OCI-LY7 (cell line): ENCODE measurements around the gene SELENOV. TPM values are rescaled to one million over a fixed set of nuclear protein-coding genes. Genes with fewer than 3 reads are reported as not detected.

Experiments used
- BruUV-seq: library from RNA; stranded (reverse); fragments of 400-500 nt; replicated peaks from 2 replicates; lab custom pipeline; 2021; lab: Mats Ljungman, UMichigan
- CTCF ChIA-PET: fragments of 300-600 bp; sonication (Branson Sonifier 250); formaldehyde crosslinking; loops from one replicate; lab custom pipeline; 2022; ENCODE audit warnings: antibody characterized with exemption; ENCODE audit not compliant: unreplicated experiment; lab: Charles Lee
- POLR2A ChIA-PET: fragments of 300-600 bp; sonication (Branson Sonifier 250); formaldehyde crosslinking; loops from one replicate; lab custom pipeline; 2022; ENCODE audit warnings: antibody characterized with exemption; lab: Charles Lee
- DNase-seq: peaks from one replicate; pipeline ENCODE4 v3.0.0-alpha.2; 2015; ENCODE audit warnings: low spot score
- H2AFZ ChIP-seq: fragments of 200-600 bp; sonication (generic), shearing (Covaris generic); 2 replicates; pipeline ENCODE4 v1.6.1; 2014; ENCODE audit warnings: mild to moderate bottlenecking, antibody characterized with exemption, low read length, moderate library complexity
- H3K27ac ChIP-seq: fragments of 200-600 bp; sonication (generic); 2 replicates; pipeline ENCODE4 v1.5.1; 2014; ENCODE audit warnings: mixed run types, low read depth, mild to moderate bottlenecking, moderate library complexity, low read length, inconsistent platforms; ENCODE audit not compliant: poor library complexity, severe bottlenecking
- H3K36me3 ChIP-seq: fragments of 200-600 bp; sonication (generic); 2 replicates; pipeline ENCODE4 v1.6.1; 2014; ENCODE audit warnings: mild to moderate bottlenecking, antibody characterized with exemption, low read length, moderate library complexity, mixed read lengths; ENCODE audit not compliant: insufficient read depth
- H3K4me1 ChIP-seq: fragments of 200-600 bp; sonication (generic); 2 replicates; pipeline ENCODE4 v1.5.1; 2014; ENCODE audit warnings: mild to moderate bottlenecking, low read length; ENCODE audit not compliant: insufficient read depth, poor library complexity, severe bottlenecking
- H3K4me2 ChIP-seq: fragments of 200-600 bp; sonication (generic); 2 replicates; pipeline ENCODE4 v1.6.1; 2014; ENCODE audit warnings: mild to moderate bottlenecking, low read length
- H3K4me3 ChIP-seq: fragments of 200-600 bp; sonication (generic); 2 replicates; pipeline ENCODE4 v1.5.1; 2014; ENCODE audit warnings: mild to moderate bottlenecking, low read depth, low read length; ENCODE audit not compliant: poor library complexity, severe bottlenecking
- H3K79me2 ChIP-seq: fragments of 200-600 bp; sonication (generic); 2 replicates; pipeline ENCODE4 v1.6.1; 2016; ENCODE audit warnings: low read depth, mild to moderate bottlenecking, low read length, moderate library complexity, mixed read lengths; ENCODE audit not compliant: insufficient read depth
- H3K9me2 ChIP-seq: fragments of 200-600 bp; sonication (generic); 2 replicates; pipeline ENCODE4 v1.6.1; 2016; ENCODE audit warnings: mild to moderate bottlenecking, low read length, mixed read lengths; ENCODE audit not compliant: insufficient read depth
- H3K9me3 ChIP-seq: fragments of 200-600 bp; sonication (generic); 2 replicates; pipeline ENCODE4 v1.6.1; 2014; ENCODE audit warnings: mild to moderate bottlenecking, mixed run types, low read length, mixed read lengths
- H4K20me1 ChIP-seq: fragments of 200-600 bp; sonication (generic); 2 replicates; pipeline ENCODE4 v1.6.1; 2014; ENCODE audit warnings: mild to moderate bottlenecking, antibody characterized with exemption, low read length, moderate library complexity, mixed read lengths; ENCODE audit not compliant: insufficient read depth
- CTCF ChIP-seq: fragments of 200-600 bp; sonication (generic); conservative IDR thresholded peaks from 2 replicates; pipeline ENCODE4 v1.5.1; 2014; ENCODE audit warnings: mild to moderate bottlenecking, antibody characterized with exemption, low read length, moderate library complexity, mixed read lengths
- EZH2phosphoT487 ChIP-seq: fragments of 200-600 bp; sonication (generic); IDR thresholded peaks from 2 replicates; pipeline ENCODE4 v1.6.1; 2018; ENCODE audit warnings: low read depth, borderline replicate concordance, mild to moderate bottlenecking, mixed run types, antibody characterized with exemption, low read length, moderate library complexity, mixed read lengths
- intact Hi-C: fragments of 100-400 bp; cut with micrococcal nuclease; formaldehyde crosslinking; loops from one replicate; pipeline ENCODE4 v1.10.0; 2022; ENCODE audit not compliant: unreplicated experiment
- total RNA-seq, 2 experiments: library from RNA; depleted of rRNA in 1 of 2; stranded (reverse); fragments of >200 nt in 1 of 2; shearing (Covaris generic) in 1 of 2; gene quantifications; 2 replicates each; pipeline ENCODE4 v1.2.3, GENCODE V29; 2014 to 2022

The SELENOV gene
- total RNA-seq, 2 experiments from 2014 or later: not detected

- Histone ChIP-seq H3K36me3 (no peaks in the 10 kb centered on the region; the same call in 1 of the 2 replicates), H3K9me3 (no peaks in the 10 kb centered on the region), H3K79me2 (no peaks in the 10 kb centered on the region), H3K4me1 (peaks cover 14% of the 10 kb centered on the region), H2AFZ (no peak overlapping the region; the same call in 1 of the 2 replicates), H3K27ac (no peak overlapping the region), H3K4me2 (no peak overlapping the region), H4K20me1 (no peaks in the 10 kb centered on the region), H3K9me2 (no peaks in the 10 kb centered on the region), H3K4me3 (no peak overlapping the region)
- intact Hi-C loops: no loop called here
- no TSS peak for BruUV-seq
- CTCF ChIA-PET: no interaction called here
- no peak for TF ChIP-seq CTCF
- no peak for TF ChIP-seq EZH2phosphoT487
- DNase-seq: no peak
- POLR2A ChIA-PET: interaction anchor here (0.8 to 1.6 kb wide), 4 partner anchors 11 to 85 kb away, joined by 3 to 6 read pairs (median 4); partner anchors contain the start of gene RPS16
Measured at GRCh38 chr19:39520541-39521484, 5.9 kb downstream of the SELENOV start.

DNA sequence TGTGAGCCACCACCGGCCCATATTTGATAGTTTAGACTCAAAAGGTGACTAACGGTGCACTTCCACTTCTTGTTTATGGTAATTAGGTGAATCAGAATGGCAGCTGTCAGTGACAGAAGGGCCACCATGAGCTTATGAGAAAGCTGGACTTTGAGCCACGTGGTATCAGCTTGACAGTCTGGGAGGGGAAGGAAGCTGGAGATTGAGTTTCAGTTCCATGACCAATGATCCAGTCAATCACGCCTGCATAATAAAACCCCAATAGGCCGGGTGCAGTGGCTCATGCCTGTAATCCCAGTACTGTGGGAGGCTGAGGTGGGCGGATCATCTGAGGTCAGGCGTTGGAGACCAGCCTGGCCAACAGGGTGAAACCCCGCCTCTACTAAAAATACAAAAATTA lies 9.6 kb downstream of the SELENOV start:
- Histone ChIP-seq H3K9me2 (no peaks in the 10 kb centered on the region), H3K36me3 (peaks cover 3% of the 10 kb centered on the region; the same call in 1 of the 2 replicates), H2AFZ (no peak overlapping the region), H3K4me2 (no peak overlapping the region), H3K27ac (no peak overlapping the region), H3K4me3 (no peak overlapping the region), H3K9me3 (no peaks in the 10 kb centered on the region), H3K79me2 (no peaks in the 10 kb centered on the region), H4K20me1 (no peaks in the 10 kb centered on the region), H3K4me1 (peaks cover 8% of the 10 kb centered on the region)
- DNase-seq: no peak
- ChIA-PET POLR2A (interaction anchor here (0.6 kb wide), 1 partner anchor 78 kb away, joined by 4 read pairs; no protein-coding TSS in a partner anchor), CTCF (interaction anchor here (0.9 kb wide), 1 partner anchor 21 kb away, joined by 4 read pairs; no protein-coding TSS in a partner anchor)
- no peak for TF ChIP-seq EZH2phosphoT487
- TF ChIP-seq CTCF: no peak
- BruUV-seq: no TSS peak
- intact Hi-C loops: no loop called here
